B cell (primary cell): Measurements from ENCODE around the gene ADCY2.

Experiments used
- EZH2 ChIP-seq: IDR thresholded peaks from 2 replicates; pipeline ENCODE4 v1.6.1; 2012; ENCODE audit warnings: borderline replicate concordance, low read depth, mild to moderate bottlenecking, moderate library complexity, low read length; ENCODE audit not compliant: insufficient read depth, poor library complexity, severe bottlenecking
- TF ChIP-seq, protein P1 (sequence below): fragments of 200-600 bp; IDR thresholded peaks from one replicate; pipeline ENCODE4 v1.8.0; 2022; ENCODE audit warnings: antibody characterized with exemption, mild to moderate bottlenecking

DNA sequence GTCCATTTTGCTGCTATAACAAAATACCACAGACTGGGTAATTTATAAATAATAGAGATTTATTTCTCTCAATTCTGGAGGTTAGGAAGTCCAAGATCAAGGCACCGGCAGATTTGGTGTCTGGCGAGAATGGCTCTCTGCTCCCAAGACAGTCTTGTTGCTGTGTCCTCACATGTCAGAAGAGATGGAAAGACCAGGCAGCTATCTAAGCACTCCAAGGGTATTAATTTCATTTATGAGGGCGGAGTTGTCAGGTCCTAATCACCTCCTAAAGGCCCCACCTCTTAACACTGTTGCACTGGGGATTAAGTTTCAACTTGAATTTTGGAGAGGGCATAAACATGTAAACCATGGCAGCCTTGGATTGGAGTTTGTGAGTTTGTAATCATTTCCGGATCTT is 30.3 kb downstream of the ADCY2 start:
- TF ChIP-seq, protein P1, sequence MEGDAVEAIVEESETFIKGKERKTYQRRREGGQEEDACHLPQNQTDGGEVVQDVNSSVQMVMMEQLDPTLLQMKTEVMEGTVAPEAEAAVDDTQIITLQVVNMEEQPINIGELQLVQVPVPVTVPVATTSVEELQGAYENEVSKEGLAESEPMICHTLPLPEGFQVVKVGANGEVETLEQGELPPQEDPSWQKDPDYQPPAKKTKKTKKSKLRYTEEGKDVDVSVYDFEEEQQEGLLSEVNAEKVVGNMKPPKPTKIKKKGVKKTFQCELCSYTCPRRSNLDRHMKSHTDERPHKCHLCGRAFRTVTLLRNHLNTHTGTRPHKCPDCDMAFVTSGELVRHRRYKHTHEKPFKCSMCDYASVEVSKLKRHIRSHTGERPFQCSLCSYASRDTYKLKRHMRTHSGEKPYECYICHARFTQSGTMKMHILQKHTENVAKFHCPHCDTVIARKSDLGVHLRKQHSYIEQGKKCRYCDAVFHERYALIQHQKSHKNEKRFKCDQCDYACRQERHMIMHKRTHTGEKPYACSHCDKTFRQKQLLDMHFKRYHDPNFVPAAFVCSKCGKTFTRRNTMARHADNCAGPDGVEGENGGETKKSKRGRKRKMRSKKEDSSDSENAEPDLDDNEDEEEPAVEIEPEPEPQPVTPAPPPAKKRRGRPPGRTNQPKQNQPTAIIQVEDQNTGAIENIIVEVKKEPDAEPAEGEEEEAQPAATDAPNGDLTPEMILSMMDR: no peak
- no peak for TF ChIP-seq EZH2
